Right lobe of liver (tissue), 4 donors: Measurements from ENCODE around the gene DCC.

Experiments
- CTCF ChIP-seq, 4 donors: fragments of 200-600 bp in 3 of 4; fragments of 450-650 bp in 1 of 4; IDR thresholded peaks; one replicate each; pipeline versions ENCODE4 v1.5.1 to v1.8.0; 2016 to 2022; ENCODE audit warnings: antibody characterized with exemption in 4 of 4, mild to moderate bottlenecking in 2 of 4
- POLR2A ChIP-seq: fragments of 450-650 bp; IDR thresholded peaks from one replicate; pipeline ENCODE4 v1.6.1; 2017; ENCODE audit warnings: antibody characterized with exemption, mild to moderate bottlenecking
- donor health status: DM: no; HTN: no; CAD: no.
- donor health status: DM: no; HTN: no; CAD: no.
- donor health status: DM: no; HTN: yes; CAD: no.

- no peak for TF ChIP-seq POLR2A
- TF ChIP-seq CTCF (IDR thresholded peaks at IDR 0.05) = no peak
These were observed 808.1 kb downstream of the DCC start for GRCh38 chr18:53148123-53148522.
